Glomerular endothelial cell (primary cell): Measurements from ENCODE around the gene KCNJ6. TPM values are rescaled to one million over a fixed set of nuclear protein-coding genes. Genes with fewer than 3 reads are reported as not detected.
"Not testable (repeated sequence)": the region's sequence is repeated elsewhere in the genome, so short reads cannot be mapped to it uniquely, and the experiment has no call there.

Source experiments
- DNase-seq: peaks from one replicate; pipeline ENCODE4 v3.0.0-alpha.2; 2011; ENCODE audit warnings: low read depth, low spot score; ENCODE audit errors: extremely low read depth
- total RNA-seq: library from RNA; depleted of rRNA; stranded (reverse); fragments of >200 nt; gene quantifications from 2 replicates; pipeline ENCODE4 v1.2.3, GENCODE V29; 2015

Gene KCNJ6
- total RNA-seq, 1 donor from 2014 or later, result 0.12 TPM

- no peak for DNase-seq
Measured at GRCh38 chr21:37686991-37687810, 229.1 kb downstream of the KCNJ6 start.

DNA sequence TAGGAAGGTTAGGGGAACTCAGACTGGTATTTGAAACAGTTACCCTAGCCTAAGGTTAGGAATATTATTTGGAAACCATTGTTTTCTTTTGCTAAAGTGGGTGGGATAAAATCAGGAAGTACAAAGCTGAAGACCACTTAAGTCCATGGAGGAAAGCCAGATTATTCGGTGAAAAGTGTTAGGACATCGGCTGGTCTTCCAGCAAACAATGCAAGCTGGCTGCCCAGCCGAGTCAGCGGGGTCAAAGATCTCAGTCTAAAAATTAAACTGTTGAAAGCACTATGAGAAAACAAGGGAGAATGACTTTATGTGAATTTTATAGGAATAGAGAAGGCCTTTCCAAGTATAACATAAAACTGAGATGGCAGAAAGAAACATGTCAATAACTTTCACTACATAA, 231.7 kb downstream of the KCNJ6 start:
- no peak for DNase-seq

GRCh38 chr21:37684115-37684493, 232.2 kb downstream of the KCNJ6 start:
- DNase-seq, result no peak

DNA sequence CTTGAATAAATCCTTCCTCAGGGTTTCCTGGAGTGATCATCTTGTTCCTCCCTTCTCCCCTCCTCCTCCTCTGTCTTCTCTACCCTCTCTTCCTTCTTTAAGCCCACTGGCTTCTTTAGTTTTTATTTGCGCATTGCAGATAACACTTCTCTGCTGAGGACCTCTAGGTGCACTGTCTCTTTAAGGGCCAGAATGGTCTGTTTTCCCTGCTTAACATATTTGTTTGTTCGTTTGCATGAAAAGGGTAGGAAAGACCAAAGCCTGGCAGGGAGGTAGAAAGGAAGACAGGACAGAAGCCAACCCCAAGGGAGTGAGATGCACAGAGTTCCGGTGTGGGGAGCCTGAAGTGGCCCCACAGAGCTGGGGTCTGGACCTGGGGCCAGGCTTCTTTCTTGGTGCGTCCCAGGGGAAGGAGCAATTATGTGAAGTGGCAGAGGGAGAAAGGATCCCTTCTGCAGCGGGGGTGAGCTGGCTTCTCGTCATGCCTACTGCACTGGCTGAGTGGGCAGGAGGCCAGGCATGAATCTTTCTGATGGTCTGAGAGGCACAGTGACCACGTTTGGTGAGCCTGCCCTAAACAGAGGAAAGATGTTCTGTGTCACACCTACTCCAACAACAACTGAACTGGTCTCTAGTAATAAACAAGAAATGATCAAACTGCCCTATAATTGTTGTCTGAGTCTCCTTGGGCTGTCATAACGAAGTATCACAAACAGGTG, 232.7 kb downstream of the KCNJ6 start:
- no peak for DNase-seq

GRCh38 chr21:37682966-37683365, 233.3 kb downstream of the KCNJ6 start:
- DNase-seq, result no peak

DNA sequence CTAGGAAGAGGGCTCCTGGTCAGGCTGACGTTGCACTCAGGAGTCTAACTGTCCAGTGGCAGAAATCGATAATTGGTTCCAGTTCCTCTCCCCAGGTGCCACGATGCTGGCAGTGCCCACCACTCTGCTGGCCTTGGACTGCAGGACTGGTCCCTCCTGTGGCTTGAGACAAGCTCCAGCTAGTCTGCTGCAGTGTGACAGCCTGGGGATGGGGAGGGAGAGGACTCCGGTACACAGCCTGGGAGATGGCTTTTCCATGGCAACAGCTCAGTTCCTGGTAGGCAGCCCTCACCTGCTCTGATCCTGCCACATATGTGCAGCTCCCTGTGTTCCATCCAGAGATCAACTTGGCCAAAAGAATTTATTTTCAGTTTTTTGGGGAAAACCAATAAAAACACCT, 239.3 kb downstream of the KCNJ6 start:
- no peak for DNase-seq

DNA sequence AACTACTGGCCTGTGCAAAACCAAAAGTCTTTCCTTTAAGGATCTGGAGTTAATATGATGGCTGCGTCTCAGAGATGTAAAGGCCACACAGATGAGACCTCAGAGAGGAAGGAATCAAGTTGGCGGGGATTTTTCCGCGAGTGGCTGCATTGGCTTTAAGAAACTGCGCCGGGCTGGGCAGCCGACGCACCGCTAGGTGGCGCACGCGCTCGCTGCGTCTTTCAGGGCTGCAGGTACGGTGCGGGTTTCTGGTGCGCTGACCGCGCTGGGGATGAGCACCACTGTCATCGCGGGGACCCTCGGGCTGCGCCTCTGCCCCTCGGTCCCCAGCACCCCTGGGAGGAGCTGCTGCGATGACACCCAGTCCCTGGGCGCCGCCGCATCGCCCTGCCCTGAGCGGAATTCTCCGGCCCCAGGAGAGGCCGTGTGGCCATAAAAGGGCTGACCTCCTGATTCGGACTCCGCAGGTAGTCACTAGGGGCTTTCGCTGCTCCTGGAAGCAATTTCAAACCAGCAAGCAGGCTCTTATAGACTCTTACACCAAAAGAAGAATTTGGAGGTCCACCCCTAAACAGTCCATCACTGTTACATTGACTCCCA, 241.0 kb downstream of the KCNJ6 start:
- DNase-seq, result no peak

GRCh38 chr21:37673801-37674575, 242.3 kb downstream of the KCNJ6 start:
- DNase-seq, result no peak

GRCh38 chr21:37671381-37671780, 244.9 kb downstream of the KCNJ6 start:
- no peak for DNase-seq

GRCh38 chr21:37670883-37671282, 245.4 kb downstream of the KCNJ6 start:
- DNase-seq, result no peak

DNA sequence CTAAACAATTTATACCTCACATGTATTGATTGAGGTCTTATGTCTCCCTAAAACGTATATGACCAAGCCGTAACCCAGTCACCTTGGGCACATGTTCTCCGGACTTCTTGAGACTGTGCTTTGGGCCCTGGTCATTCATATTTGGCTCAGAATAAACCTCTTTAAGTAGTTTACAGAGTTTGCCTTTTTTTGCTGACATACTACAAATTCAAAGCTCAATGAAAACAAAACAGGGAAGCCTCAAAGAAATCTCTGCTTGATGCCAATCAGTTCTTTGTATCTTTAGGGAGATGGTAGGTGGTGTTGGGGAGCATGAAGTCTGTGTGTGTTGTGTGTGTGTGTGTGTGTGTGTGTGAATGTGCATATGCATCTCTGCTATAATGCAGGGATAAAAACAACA, 247.0 kb downstream of the KCNJ6 start:
- DNase-seq, result no peak

- DNase-seq, result no peak
Measured at GRCh38 chr21:37668462-37669239, 247.6 kb downstream of the KCNJ6 start.

DNA sequence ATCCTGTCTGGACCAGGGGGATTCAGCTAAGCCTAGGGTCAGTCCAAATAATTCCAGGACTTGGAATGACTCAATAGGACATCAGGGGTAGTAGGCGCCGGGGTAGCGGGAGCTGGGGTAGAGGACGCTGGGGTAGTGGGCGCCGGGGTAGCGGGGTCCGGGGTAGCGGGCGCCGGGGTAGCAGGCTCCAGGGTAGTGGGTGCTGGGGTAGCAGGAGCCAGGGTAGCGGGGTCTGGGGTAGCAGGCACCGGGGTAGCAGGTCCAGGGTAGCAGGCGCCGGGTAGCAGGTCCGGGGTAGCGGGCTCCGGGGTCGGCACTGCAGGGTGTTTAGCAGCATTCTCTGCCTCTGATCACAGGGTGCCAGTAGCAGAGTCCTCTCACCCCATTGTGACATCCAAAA, 248.9 kb downstream of the KCNJ6 start:
- DNase-seq, result no peak

DNA sequence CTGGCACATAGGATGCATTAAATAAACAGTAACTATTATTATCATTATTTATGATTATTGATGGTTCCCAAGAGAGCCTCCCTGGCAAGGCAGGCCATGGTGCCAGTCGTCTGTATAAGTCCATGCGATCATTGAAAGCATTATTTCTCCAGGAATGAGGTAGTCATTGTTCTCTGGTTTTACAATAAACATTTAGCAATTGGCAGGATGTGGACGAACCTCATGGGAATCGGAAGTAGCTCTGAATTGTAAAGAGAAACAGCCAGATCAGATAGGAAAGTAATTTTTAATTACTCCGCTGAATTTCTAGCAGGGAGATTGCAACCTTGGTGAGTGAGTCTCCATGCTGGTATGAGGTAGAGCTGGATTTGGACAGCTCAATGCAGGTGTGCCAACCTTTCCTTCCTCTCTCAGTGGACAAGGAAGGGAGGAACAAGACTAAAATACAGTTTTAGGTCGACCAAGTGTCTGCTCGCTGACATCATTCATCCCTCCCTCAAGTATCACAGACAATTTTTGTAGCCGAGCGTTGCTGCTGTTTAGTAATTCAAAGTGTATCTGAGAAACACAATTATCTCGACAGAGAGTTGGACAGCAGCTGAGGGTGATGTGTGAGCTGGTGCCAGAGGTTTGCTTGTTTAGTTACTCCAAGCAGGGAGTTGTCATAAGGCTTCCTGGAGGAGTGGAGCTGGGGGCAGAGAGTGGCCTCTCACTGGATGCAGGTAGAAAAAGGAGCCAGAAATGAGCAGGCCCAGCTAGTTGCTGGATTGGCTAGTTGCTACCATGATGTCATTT, 250.8 kb downstream of the KCNJ6 start:
- peak; percentile 67 for DNase-seq

GRCh38 chr21:37662227-37662626, 254.0 kb downstream of the KCNJ6 start:
- DNase-seq, result not testable (repeated sequence)

- DNase-seq, result no peak
Measured at GRCh38 chr21:37660709-37661108, 255.5 kb downstream of the KCNJ6 start.

GRCh38 chr21:37659874-37660273, 256.4 kb downstream of the KCNJ6 start:
- DNase-seq, result no peak

DNA sequence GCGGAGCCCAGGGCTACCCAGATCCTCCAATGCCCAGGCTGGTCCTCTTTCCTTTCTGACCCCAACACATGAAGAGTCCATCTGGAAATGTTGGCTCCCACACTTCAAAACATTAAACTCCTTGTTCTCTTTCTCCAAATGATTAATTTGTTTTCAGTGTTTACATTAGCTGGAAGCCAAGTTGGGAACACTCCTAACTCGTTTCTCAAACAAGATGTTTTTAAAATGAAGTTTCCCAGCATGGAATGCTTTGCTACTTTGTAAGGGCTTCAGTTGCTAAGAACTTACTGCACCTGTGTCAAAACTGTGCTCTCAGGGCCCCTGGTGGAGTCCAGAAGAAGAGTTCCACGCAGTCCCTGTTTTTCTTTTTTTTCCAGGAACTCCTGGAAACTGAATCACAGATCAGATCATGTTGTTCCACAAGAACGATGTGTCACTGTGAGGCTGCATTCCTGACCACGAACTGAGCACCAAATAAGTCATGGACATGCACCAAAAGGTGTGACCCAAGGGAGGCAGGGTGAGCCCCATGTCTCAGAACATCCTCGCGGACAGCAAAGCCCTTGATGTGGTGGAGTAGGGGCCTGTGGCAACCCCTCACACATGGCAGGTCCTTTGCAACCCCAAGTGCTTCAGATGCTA, 257.3 kb downstream of the KCNJ6 start:
- peak; percentile 90 for DNase-seq
